Activated naive CD8-positive, alpha-beta T cell treated with anti-CD3 and anti-CD28 coated beads, Interleukin-2, amount 50 U/mL, for 24 hours (primary cell): ENCODE results near the gene ORC5.

Experiments used
- ATAC-seq: fragments of 150-1000 bp; cut with Tn5 transposase; one replicate; pipeline ENCODE4 v1.10.0; 2021
- DNase-seq: peaks from one replicate; pipeline ENCODE4 v3.0.0; 2021
- H3K27ac Mint-ChIP-seq: one replicate; pipeline ENCODE4 v1.8.0; 2021; ENCODE audit warnings: mild to moderate bottlenecking, mixed read lengths
- H3K27me3 Mint-ChIP-seq: one replicate; pipeline ENCODE4 v1.8.0; 2021; ENCODE audit warnings: mixed read lengths
- H3K36me3 Mint-ChIP-seq: one replicate; pipeline ENCODE4 v1.8.0; 2021; ENCODE audit warnings: low read depth, mixed read lengths
- H3K4me1 Mint-ChIP-seq: one replicate; pipeline ENCODE4 v1.8.0; 2021; ENCODE audit warnings: mixed read lengths
- H3K4me3 Mint-ChIP-seq: one replicate; pipeline ENCODE4 v1.8.0; 2021; ENCODE audit warnings: mild to moderate bottlenecking, moderate library complexity, mixed read lengths
- H3K9me3 Mint-ChIP-seq: one replicate; pipeline ENCODE4 v1.8.0; 2021; ENCODE audit warnings: mixed read lengths

The ORC5 gene

GRCh38 chr7:104126411-104126841 is 81.4 kb downstream of the ORC5 start:
- no peaks in the 10 kb centered on the region for H3K27me3 Mint-ChIP-seq
- H3K9me3 Mint-ChIP-seq: peaks cover 13% of the 10 kb centered on the region
- H3K4me1 Mint-ChIP-seq: no peaks in the 10 kb centered on the region
- DNase-seq (no peak), ATAC-seq (no peak)
- no peak overlapping the region for H3K27ac Mint-ChIP-seq
- H3K4me3 Mint-ChIP-seq: no peak overlapping the region
- H3K36me3 Mint-ChIP-seq: peaks cover 69% of the 10 kb centered on the region

GRCh38 chr7:104124893-104125477 is 82.8 kb downstream of the ORC5 start:
- H3K36me3 Mint-ChIP-seq: peaks cover 55% of the 10 kb centered on the region
- H3K4me3 Mint-ChIP-seq: no peak overlapping the region
- DNase-seq (no peak), ATAC-seq (no peak)
- H3K27me3 Mint-ChIP-seq: no peaks in the 10 kb centered on the region
- H3K4me1 Mint-ChIP-seq: no peaks in the 10 kb centered on the region
- no peak overlapping the region for H3K27ac Mint-ChIP-seq
- peaks cover 10% of the 10 kb centered on the region for H3K9me3 Mint-ChIP-seq

GRCh38 chr7:104124469-104124868 is 83.3 kb downstream of the ORC5 start:
- no peak for ATAC-seq
- Mint-ChIP-seq H3K4me1 (no peaks in the 10 kb centered on the region), H3K9me3 (peaks cover 10% of the 10 kb centered on the region), H3K27me3 (no peaks in the 10 kb centered on the region), H3K27ac (no peak overlapping the region), H3K36me3 (peaks cover 51% of the 10 kb centered on the region), H3K4me3 (no peak overlapping the region)
- DNase-seq: no peak

- peaks cover 45% of the 10 kb centered on the region for H3K36me3 Mint-ChIP-seq
- ATAC-seq (no peak), DNase-seq (no peak)
- H3K4me3 Mint-ChIP-seq: no peak overlapping the region
- peaks cover 10% of the 10 kb centered on the region for H3K9me3 Mint-ChIP-seq
- no peaks in the 10 kb centered on the region for H3K27me3 Mint-ChIP-seq
- H3K27ac Mint-ChIP-seq: no peak overlapping the region
- no peaks in the 10 kb centered on the region for H3K4me1 Mint-ChIP-seq
Observed at GRCh38 chr7:104123786-104124185, 84.0 kb downstream of the ORC5 start.

- no peaks in the 10 kb centered on the region for H3K4me1 Mint-ChIP-seq
- no peaks in the 10 kb centered on the region for H3K27me3 Mint-ChIP-seq
- H3K36me3 Mint-ChIP-seq: no peaks in the 10 kb centered on the region
- no peak overlapping the region for H3K4me3 Mint-ChIP-seq
- H3K9me3 Mint-ChIP-seq: no peaks in the 10 kb centered on the region
- ATAC-seq (no peak), DNase-seq (no peak)
- H3K27ac Mint-ChIP-seq: no peak overlapping the region
Observed at GRCh38 chr7:104113788-104114187, 94.0 kb downstream of the ORC5 start.

GRCh38 chr7:104112623-104113022 is 95.2 kb downstream of the ORC5 start:
- H3K9me3 Mint-ChIP-seq: no peaks in the 10 kb centered on the region

GRCh38 chr7:104111271-104111670 is 96.5 kb downstream of the ORC5 start:
- no peak for DNase-seq
- Mint-ChIP-seq H3K4me1 (no peaks in the 10 kb centered on the region), H3K4me3 (no peak overlapping the region), H3K27me3 (no peaks in the 10 kb centered on the region), H3K36me3 (no peaks in the 10 kb centered on the region), H3K9me3 (no peaks in the 10 kb centered on the region), H3K27ac (no peak overlapping the region)
- ATAC-seq: no peak

More at GRCh38 chr7:104112623-104113022, 95.2 kb downstream of the ORC5 start:
- no peaks in the 10 kb centered on the region for H3K36me3 Mint-ChIP-seq
- ATAC-seq (no peak), DNase-seq (no peak)
- no peaks in the 10 kb centered on the region for H3K4me1 Mint-ChIP-seq
- H3K27me3 Mint-ChIP-seq: no peaks in the 10 kb centered on the region
- H3K27ac Mint-ChIP-seq: no peak overlapping the region
- H3K4me3 Mint-ChIP-seq: no peak overlapping the region

GRCh38 chr7:104106108-104106905 is 101.5 kb downstream of the ORC5 start:
- Mint-ChIP-seq H3K36me3 (no peaks in the 10 kb centered on the region), H3K9me3 (no peaks in the 10 kb centered on the region), H3K4me1 (no peaks in the 10 kb centered on the region), H3K27ac (no peak overlapping the region), H3K27me3 (no peaks in the 10 kb centered on the region), H3K4me3 (no peak overlapping the region)
- ATAC-seq (no peak), DNase-seq (no peak)

GRCh38 chr7:104098890-104099289 is 108.9 kb downstream of the ORC5 start:
- H3K9me3 Mint-ChIP-seq: no peaks in the 10 kb centered on the region
- H3K36me3 Mint-ChIP-seq: no peaks in the 10 kb centered on the region
- DNase-seq (no peak), ATAC-seq (no peak)
- peaks cover 10% of the 10 kb centered on the region for H3K27me3 Mint-ChIP-seq
- H3K27ac Mint-ChIP-seq: no peak overlapping the region
- no peaks in the 10 kb centered on the region for H3K4me1 Mint-ChIP-seq
- no peak overlapping the region for H3K4me3 Mint-ChIP-seq

GRCh38 chr7:104096683-104097082 is 111.1 kb downstream of the ORC5 start:
- ATAC-seq (no peak), DNase-seq (no peak)
- no peaks in the 10 kb centered on the region for H3K36me3 Mint-ChIP-seq
- H3K4me3 Mint-ChIP-seq: no peak overlapping the region
- no peaks in the 10 kb centered on the region for H3K4me1 Mint-ChIP-seq
- H3K9me3 Mint-ChIP-seq: no peaks in the 10 kb centered on the region
- no peak overlapping the region for H3K27ac Mint-ChIP-seq
- H3K27me3 Mint-ChIP-seq: peaks cover 12% of the 10 kb centered on the region

- no peak overlapping the region for H3K27ac Mint-ChIP-seq
- H3K4me3 Mint-ChIP-seq: no peak overlapping the region
- no peaks in the 10 kb centered on the region for H3K9me3 Mint-ChIP-seq
- DNase-seq (no peak), ATAC-seq (no peak)
- no peaks in the 10 kb centered on the region for H3K36me3 Mint-ChIP-seq
- H3K27me3 Mint-ChIP-seq: peaks cover 12% of the 10 kb centered on the region
- H3K4me1 Mint-ChIP-seq: no peaks in the 10 kb centered on the region
Observed at GRCh38 chr7:104093127-104093526, 114.7 kb downstream of the ORC5 start.

- Mint-ChIP-seq H3K4me1 (no peaks in the 10 kb centered on the region), H3K27me3 (peaks cover 12% of the 10 kb centered on the region), H3K4me3 (no peak overlapping the region), H3K9me3 (no peaks in the 10 kb centered on the region), H3K36me3 (no peaks in the 10 kb centered on the region), H3K27ac (no peak overlapping the region)
- no peak for DNase-seq
- no peak for ATAC-seq
Observed at GRCh38 chr7:104091242-104091641, 116.6 kb downstream of the ORC5 start.

- Mint-ChIP-seq H3K4me1 (no peaks in the 10 kb centered on the region), H3K4me3 (no peak overlapping the region), H3K36me3 (no peaks in the 10 kb centered on the region), H3K9me3 (no peaks in the 10 kb centered on the region), H3K27me3 (peaks cover 4% of the 10 kb centered on the region), H3K27ac (no peak overlapping the region)
- DNase-seq (no peak), ATAC-seq (no peak)
Observed at GRCh38 chr7:104089612-104090011, 118.2 kb downstream of the ORC5 start.

- H3K36me3 Mint-ChIP-seq: no peaks in the 10 kb centered on the region
- peaks cover 4% of the 10 kb centered on the region for H3K27me3 Mint-ChIP-seq
- ATAC-seq (no peak), DNase-seq (no peak)
- H3K4me1 Mint-ChIP-seq: no peaks in the 10 kb centered on the region
- H3K27ac Mint-ChIP-seq: no peak overlapping the region
- H3K9me3 Mint-ChIP-seq: no peaks in the 10 kb centered on the region
- H3K4me3 Mint-ChIP-seq: no peak overlapping the region
Observed at GRCh38 chr7:104089061-104089460, 118.8 kb downstream of the ORC5 start.
